GM19193 (cell line): ENCODE results near the gene EHHADH.

ENCODE experiments used
- POLR2A ChIP-seq: IDR thresholded peaks from 4 replicates; pipeline ENCODE4 v1.6.1; 2011; ENCODE audit not compliant: insufficient read depth, insufficient read length; ENCODE audit errors: extremely low read depth

Gene EHHADH

DNA sequence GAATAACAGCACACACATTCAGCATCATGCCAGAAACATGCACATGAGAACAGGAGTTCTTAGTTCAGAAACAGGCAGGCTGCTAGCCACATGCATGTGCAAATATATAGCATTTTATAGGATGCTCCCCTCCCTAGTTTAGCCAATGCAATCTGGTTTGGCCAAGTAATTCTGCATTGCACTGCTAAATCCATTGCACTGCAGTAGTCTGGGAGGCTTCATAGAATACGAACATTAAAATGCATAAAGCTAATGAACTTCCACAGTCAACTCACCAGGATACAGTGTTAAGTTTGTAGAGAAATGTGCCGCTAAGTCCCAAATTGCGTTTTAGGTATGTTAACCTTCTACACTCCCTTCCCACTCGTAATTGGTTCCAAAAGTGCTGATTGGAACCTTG lies 41.8 kb downstream of the EHHADH start:
- TF ChIP-seq POLR2A, result no peak

GRCh38 chr3:185210621-185211142 lies 43.2 kb downstream of the EHHADH start:
- no peak for TF ChIP-seq POLR2A

- no peak for TF ChIP-seq POLR2A
Measured at GRCh38 chr3:185208823-185209222, 45.0 kb downstream of the EHHADH start.

GRCh38 chr3:185207931-185208746 lies 45.7 kb downstream of the EHHADH start:
- no peak for TF ChIP-seq POLR2A

- no peak for TF ChIP-seq POLR2A
Measured at GRCh38 chr3:185207481-185207880, 46.4 kb downstream of the EHHADH start.

DNA sequence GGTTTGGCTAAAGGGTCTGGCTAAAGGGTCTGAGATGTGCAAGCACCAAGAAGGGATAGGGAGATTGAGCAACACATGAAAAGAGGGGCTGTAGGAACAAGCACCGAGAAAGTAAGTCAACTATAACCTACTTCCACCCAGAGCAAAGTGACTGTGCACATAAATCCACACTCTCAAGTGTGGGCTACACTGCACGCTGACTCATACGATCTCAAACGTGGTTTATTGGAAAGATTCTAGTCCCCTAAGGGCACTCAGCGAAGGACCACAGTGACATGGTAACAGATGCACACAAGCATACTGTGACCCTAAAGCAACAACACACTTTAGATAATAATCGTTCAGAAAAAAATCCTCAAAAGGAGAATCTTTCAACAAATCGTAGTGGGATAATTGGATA lies 48.0 kb downstream of the EHHADH start:
- TF ChIP-seq POLR2A, result no peak

- TF ChIP-seq POLR2A, result no peak
Measured at GRCh38 chr3:185204894-185205293, 49.0 kb downstream of the EHHADH start.

GRCh38 chr3:185200639-185201038 lies 53.2 kb downstream of the EHHADH start:
- TF ChIP-seq POLR2A, result no peak

- TF ChIP-seq POLR2A, result no peak
Measured at GRCh38 chr3:185199671-185200070, 54.2 kb downstream of the EHHADH start.

GRCh38 chr3:185199206-185199605 lies 54.6 kb downstream of the EHHADH start:
- no peak for TF ChIP-seq POLR2A

DNA sequence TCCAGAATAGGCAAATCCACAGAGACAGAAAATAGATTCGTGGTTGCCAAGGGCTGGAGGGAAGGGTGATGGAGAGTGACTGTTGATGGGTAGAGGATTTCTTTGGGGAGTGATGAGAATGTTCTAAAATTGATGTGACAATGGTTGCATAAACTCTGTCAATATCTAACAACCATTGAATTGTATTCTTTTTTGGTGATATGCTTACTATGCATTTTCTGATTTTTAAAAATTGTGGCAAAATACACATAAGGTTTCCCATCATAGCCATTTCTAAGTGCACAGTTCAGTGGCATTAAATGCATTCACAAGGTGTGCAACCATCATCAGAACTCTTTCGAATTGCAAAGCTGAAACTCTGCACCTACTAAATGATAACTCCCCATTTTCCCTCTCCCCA lies 56.8 kb downstream of the EHHADH start:
- no peak for TF ChIP-seq POLR2A

DNA sequence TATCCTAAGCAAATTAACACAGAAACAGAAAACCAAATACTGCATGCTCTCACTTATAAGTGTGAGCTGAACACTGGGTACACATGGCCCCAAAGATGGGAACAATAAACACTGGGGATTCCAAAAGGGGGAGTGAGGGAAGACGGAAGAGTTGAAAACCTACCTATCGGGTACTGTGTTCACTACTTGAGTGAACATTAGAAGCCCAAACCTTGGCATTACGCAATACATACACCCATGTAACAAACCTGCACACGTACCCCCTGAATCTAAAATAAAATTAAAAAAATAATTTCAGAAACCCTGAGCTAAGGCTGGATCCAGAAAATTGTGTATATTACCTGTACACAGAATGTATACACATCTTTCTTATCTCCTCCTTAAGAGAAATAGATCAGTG lies 58.2 kb downstream of the EHHADH start:
- no peak for TF ChIP-seq POLR2A

DNA sequence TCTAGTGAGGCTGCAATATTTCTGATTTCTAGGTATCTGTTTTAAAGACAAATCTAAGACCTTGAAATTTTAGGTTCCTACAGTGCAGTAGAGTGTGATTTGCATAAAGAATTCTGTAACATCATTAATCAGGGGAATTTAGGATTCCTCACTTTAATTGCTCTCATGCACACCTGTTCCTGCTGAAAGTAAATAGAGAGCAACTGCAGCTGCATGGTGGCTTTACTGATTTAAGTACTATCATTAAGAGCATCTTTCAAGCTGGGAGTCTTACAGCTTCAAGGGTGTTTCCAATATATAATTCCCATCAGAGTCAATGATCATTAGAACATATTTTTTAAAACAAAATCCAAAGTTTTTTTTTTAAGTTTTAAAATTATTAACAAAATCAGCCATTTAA lies 65.0 kb downstream of the EHHADH start:
- TF ChIP-seq POLR2A, result no peak

DNA sequence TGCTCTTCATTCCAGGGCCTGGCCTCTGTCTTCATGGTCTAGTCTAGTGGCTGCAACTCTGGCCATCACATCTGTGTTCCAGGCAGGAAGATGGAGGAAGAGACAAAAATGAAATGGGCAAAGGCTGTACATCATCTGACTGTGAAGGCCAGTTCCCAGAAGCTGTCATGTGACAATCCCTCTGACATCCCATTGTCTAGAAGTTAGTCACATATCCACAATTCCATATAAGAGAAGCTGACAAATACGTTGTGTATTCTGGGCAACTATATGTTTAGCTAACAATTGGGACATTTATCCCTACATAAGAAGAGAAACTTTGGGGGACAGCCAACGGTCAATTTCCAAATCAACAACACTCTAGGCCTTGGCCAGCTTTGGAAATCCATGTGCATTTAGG lies 66.5 kb downstream of the EHHADH start:
- TF ChIP-seq POLR2A, result no peak

DNA sequence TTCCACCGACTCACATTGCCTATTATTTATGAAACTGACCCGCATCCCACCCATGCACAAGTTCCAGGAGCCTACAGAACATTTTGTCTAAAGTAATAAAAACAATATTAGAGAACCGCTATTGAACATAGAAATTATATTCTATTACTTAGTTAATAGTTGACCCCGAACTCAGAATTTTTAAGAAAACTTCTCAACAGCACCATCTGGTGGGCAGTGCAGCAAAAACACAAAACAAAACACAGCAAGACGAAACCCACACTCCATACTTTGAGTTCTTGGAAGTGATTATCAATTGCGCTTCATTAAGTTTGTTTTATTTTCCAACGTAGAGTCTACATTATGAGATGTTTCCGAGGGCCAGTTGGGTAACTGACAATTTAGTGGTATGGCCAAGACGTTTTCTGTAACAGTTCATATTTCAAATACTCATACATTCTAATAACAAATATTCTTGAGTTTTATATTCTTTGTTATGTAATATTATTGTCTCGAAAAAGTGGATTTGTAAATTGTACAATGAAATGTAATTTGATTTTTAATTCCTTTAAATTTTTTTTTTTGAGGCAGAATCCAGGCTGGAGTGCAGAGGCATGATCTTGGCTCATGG lies 77.0 kb downstream of the EHHADH start:
- TF ChIP-seq POLR2A, result no peak

GRCh38 chr3:185175370-185175987 lies 78.4 kb downstream of the EHHADH start:
- peak; percentile 36 for TF ChIP-seq POLR2A
